Uterus (tissue), 2 donors: ENCODE measurements around the gene LPP.

Experiments used
- CTCF ChIP-seq, 4 experiments: fragments of 200-600 bp in 2 of 4; fragments of 450-650 bp in 2 of 4; sonication (generic) in 2 of 4; IDR thresholded peaks; one replicate each; pipeline ENCODE4 v1.5.1; 2016 to 2019; ENCODE audit warnings: antibody characterized with exemption in 4 of 4, mild to moderate bottlenecking in 2 of 4, moderate library complexity in 1 of 4
- POLR2A ChIP-seq, 2 donors: fragments of 450-650 bp; IDR thresholded peaks; one replicate each; pipeline ENCODE4 v1.6.1; 2016; ENCODE audit warnings: antibody characterized with exemption in 2 of 2, mild to moderate bottlenecking in 1 of 2, moderate library complexity in 1 of 2

GRCh38 chr3:188840290-188840689 lies 686.3 kb downstream of the LPP start:
- TF ChIP-seq CTCF (IDR thresholded peaks at IDR 0.05) (no peak), POLR2A (IDR thresholded peaks at IDR 0.05) (no peak)
